Panc1 (cell line): ENCODE measurements around the gene RHBG. TPM values are rescaled to one million over a fixed set of nuclear protein-coding genes. Genes with fewer than 3 reads are reported as not detected.
"Not testable (repeated sequence)": the region's sequence is repeated elsewhere in the genome, so short reads cannot be mapped to it uniquely, and the experiment has no call there.

Experiments
- ATAC-seq: fragments of 200-7000 bp; cut with Tn5 transposase; 2 replicates; pipeline ENCODE4 v1.9.1; 2020; ENCODE audit warnings: mild to moderate bottlenecking, moderate library complexity
- BruUV-seq: library from RNA; stranded (reverse); fragments of 400-500 nt; replicated peaks from 2 replicates; lab custom pipeline; 2021; lab: Mats Ljungman, UMichigan
- CTCF ChIA-PET: fragments of 300-600 bp; sonication (Branson Sonifier 250); formaldehyde crosslinking; loops from one replicate; lab custom pipeline; 2022; ENCODE audit warnings: antibody characterized with exemption; lab: Charles Lee
- POLR2A ChIA-PET: fragments of 300-600 bp; sonication (Branson Sonifier 250); formaldehyde crosslinking; loops from one replicate; lab custom pipeline; 2022; ENCODE audit warnings: antibody characterized with exemption; lab: Charles Lee
- DNase-seq: peaks from one replicate; pipeline ENCODE4 v3.0.0-alpha.2; 2010; ENCODE audit warnings: low read depth, low spot score
- H3K27ac ChIP-seq: 2 replicates; pipeline ENCODE4 v1.5.1; 2011; ENCODE audit warnings: mild to moderate bottlenecking, low read length, inconsistent platforms
- H3K27me3 ChIP-seq: fragments of 200-500 bp; sonication (Bioruptor generic); 2 replicates; pipeline ENCODE4 v1.6.0; 2014; ENCODE audit warnings: low read length, inconsistent platforms; ENCODE audit not compliant: control insufficient read depth, insufficient read depth
- H3K36me3 ChIP-seq: fragments of 200-500 bp; sonication (Bioruptor generic); 2 replicates; pipeline ENCODE4 v1.5.1; 2014; ENCODE audit warnings: inconsistent platforms, mild to moderate bottlenecking, low read length, moderate library complexity; ENCODE audit not compliant: control insufficient read depth, insufficient read depth
- H3K4me1 ChIP-seq: 2 replicates; pipeline ENCODE4 v1.5.1; 2011; ENCODE audit warnings: inconsistent platforms, mild to moderate bottlenecking, low read length, moderate library complexity; ENCODE audit not compliant: control insufficient read depth, insufficient read depth
- H3K4me3 ChIP-seq, 2 experiments: 2 replicates each; pipeline ENCODE4 v1.5.1; 2011 to 2012; ENCODE audit warnings: low read depth in 2 of 2, low read length in 2 of 2, mild to moderate bottlenecking in 2 of 2, inconsistent platforms in 1 of 2, moderate library complexity in 1 of 2
- H3K9me3 ChIP-seq: fragments of 200-500 bp; sonication (Bioruptor generic); 2 replicates; pipeline ENCODE4 v1.5.1; 2014; ENCODE audit warnings: low read depth, mild to moderate bottlenecking, inconsistent platforms, low read length, moderate library complexity; ENCODE audit not compliant: control insufficient read depth, insufficient read depth
- CTCF ChIP-seq: fragments of 450-650 bp; IDR thresholded peaks from 2 replicates; pipeline ENCODE4 v1.5.1; 2017; ENCODE audit warnings: mild to moderate bottlenecking
- POLR2AphosphoS5 ChIP-seq: IDR thresholded peaks from 2 replicates; pipeline ENCODE4 v1.6.1; 2012; ENCODE audit warnings: mild to moderate bottlenecking, low read depth, low read length, moderate library complexity
- REST ChIP-seq, 2 experiments: IDR thresholded peaks; 2 replicates each; pipeline ENCODE4 v1.6.1; 2011 to 2012; ENCODE audit warnings: low read depth in 2 of 2, control low read depth in 1 of 2, low read length in 1 of 2, mild to moderate bottlenecking in 1 of 2, moderate library complexity in 1 of 2; ENCODE audit not compliant: insufficient read depth in 1 of 2
- SIN3A ChIP-seq: IDR thresholded peaks from 2 replicates; pipeline ENCODE4 v1.6.1; 2012; ENCODE audit warnings: low read depth, mild to moderate bottlenecking, low read length, moderate library complexity, borderline replicate concordance; ENCODE audit not compliant: insufficient read depth
- TCF7L2 ChIP-seq: IDR thresholded peaks from 2 replicates; pipeline ENCODE4 v1.6.1; 2011; ENCODE audit warnings: mild to moderate bottlenecking, low read depth, low read length, inconsistent platforms
- in situ Hi-C: cut with HindIII; loops from 2 replicates; pipeline ENCODE4 v1.10.0; 2016; ENCODE audit warnings: low sequenced_read_pairs, low pct_unique_long_range_greater_than_20kb
- intact Hi-C: fragments of 100-400 bp; cut with micrococcal nuclease; formaldehyde crosslinking; loops from one replicate; pipeline ENCODE4 v1.10.0; 2022; ENCODE audit not compliant: unreplicated experiment
- total RNA-seq: library from RNA; stranded (reverse); gene quantifications from one replicate; pipeline ENCODE4 v1.2.1, GENCODE V29; 2021; ENCODE audit not compliant: unreplicated experiment

Gene RHBG
- total RNA-seq, 1 experiment from 2014 or later, result 0.28 TPM

DNA sequence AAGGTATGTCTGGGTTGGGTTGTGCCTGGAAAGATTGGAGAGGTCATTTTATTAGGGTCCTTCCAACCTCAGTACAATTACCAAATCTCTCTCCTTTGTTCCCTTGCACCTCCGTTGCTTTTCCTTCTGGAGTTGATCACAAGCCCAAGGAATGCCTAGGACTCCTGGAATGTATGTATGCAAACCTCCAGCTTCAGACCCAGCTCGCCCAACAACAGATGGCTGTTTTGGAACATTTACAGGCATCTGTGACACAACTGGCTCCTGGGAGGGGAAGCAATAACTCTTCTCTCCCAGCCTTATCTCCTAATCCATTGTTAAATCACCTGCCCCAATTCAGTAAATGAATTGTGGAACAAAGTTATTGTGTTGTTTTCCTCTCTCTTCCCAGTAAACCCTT lies 22.4 kb upstream of the RHBG start:
- DNase-seq (no peak), ATAC-seq (no peak)
- no peak for TF ChIP-seq CTCF
- TF ChIP-seq POLR2AphosphoS5, result no peak
- no peak for TF ChIP-seq TCF7L2
- TF ChIP-seq REST (IDR thresholded peaks at IDR 0.05; ENCODE audit: insufficient read depth in 1 of 2, low read depth in 2 of 2, low read length in 1 of 2), result no peak
- TF ChIP-seq SIN3A, result no peak
- H3K27me3 ChIP-seq, result no peaks in the 10 kb centered on the region
- CTCF ChIA-PET, result interaction anchor here (0.7 kb wide), 1 partner anchor 39 kb away, joined by 3 read pairs; no protein-coding TSS in a partner anchor
- H3K36me3 ChIP-seq, result no peaks in the 10 kb centered on the region
- in situ Hi-C loops (no loop called here), intact Hi-C loops (no loop called here)
- POLR2A ChIA-PET, result no interaction called here
- no peaks in the 10 kb centered on the region for H3K4me1 ChIP-seq
- no TSS peak for BruUV-seq
- no peaks in the 10 kb centered on the region for H3K9me3 ChIP-seq
- H3K4me3 ChIP-seq, result no peak overlapping the region
- H3K27ac ChIP-seq, result no peak overlapping the region

GRCh38 chr1:156347331-156347730 lies 21.7 kb upstream of the RHBG start:
- intact Hi-C loops (no loop called here), in situ Hi-C loops (no loop called here)
- no peaks in the 10 kb centered on the region for H3K36me3 ChIP-seq
- ATAC-seq, result no peak
- DNase-seq, result no peak
- no TSS peak for BruUV-seq
- no peaks in the 10 kb centered on the region for H3K4me1 ChIP-seq
- no peak overlapping the region for H3K4me3 ChIP-seq
- H3K27me3 ChIP-seq, result no peaks in the 10 kb centered on the region
- ChIA-PET CTCF (no interaction called here), POLR2A (interaction anchor here (0.6 kb wide), 1 partner anchor 8 kb away, joined by 3 read pairs; no protein-coding TSS in a partner anchor)
- TF ChIP-seq TCF7L2, result no peak
- TF ChIP-seq SIN3A, result no peak
- TF ChIP-seq POLR2AphosphoS5, result no peak
- TF ChIP-seq CTCF, result no peak
- no peak for TF ChIP-seq REST (IDR thresholded peaks at IDR 0.05; ENCODE audit: insufficient read depth in 1 of 2, low read depth in 2 of 2, low read length in 1 of 2)
- H3K9me3 ChIP-seq, result no peaks in the 10 kb centered on the region
- H3K27ac ChIP-seq, result no peak overlapping the region

GRCh38 chr1:156352481-156352880 lies 16.5 kb upstream of the RHBG start:
- ATAC-seq, H3K9me3 ChIP-seq, H3K4me1 ChIP-seq, H3K27me3 ChIP-seq, H3K4me3 ChIP-seq, CTCF ChIA-PET, H3K27ac ChIP-seq, DNase-seq, BruUV-seq, intact Hi-C loops, in situ Hi-C loops, H3K36me3 ChIP-seq: not testable (repeated sequence)
- POLR2A ChIA-PET, result interaction anchor here (0.7 kb wide), 1 partner anchor 43 kb away, joined by 10 read pairs; no protein-coding TSS in a partner anchor
